Stimulated activated CD8-positive, alpha-beta memory T cell treated with anti-CD3 and anti-CD28 coated beads, Interleukin-2, amount 100 ng/mL, for 48 hours (primary cell): ENCODE results near the gene PTGER3.

ENCODE experiments used
- DNase-seq, 2 donors: peaks; one replicate each; pipeline ENCODE4 v3.0.0-alpha.2; 2020; ENCODE audit warnings: low read depth in 2 of 2

Gene PTGER3

DNA sequence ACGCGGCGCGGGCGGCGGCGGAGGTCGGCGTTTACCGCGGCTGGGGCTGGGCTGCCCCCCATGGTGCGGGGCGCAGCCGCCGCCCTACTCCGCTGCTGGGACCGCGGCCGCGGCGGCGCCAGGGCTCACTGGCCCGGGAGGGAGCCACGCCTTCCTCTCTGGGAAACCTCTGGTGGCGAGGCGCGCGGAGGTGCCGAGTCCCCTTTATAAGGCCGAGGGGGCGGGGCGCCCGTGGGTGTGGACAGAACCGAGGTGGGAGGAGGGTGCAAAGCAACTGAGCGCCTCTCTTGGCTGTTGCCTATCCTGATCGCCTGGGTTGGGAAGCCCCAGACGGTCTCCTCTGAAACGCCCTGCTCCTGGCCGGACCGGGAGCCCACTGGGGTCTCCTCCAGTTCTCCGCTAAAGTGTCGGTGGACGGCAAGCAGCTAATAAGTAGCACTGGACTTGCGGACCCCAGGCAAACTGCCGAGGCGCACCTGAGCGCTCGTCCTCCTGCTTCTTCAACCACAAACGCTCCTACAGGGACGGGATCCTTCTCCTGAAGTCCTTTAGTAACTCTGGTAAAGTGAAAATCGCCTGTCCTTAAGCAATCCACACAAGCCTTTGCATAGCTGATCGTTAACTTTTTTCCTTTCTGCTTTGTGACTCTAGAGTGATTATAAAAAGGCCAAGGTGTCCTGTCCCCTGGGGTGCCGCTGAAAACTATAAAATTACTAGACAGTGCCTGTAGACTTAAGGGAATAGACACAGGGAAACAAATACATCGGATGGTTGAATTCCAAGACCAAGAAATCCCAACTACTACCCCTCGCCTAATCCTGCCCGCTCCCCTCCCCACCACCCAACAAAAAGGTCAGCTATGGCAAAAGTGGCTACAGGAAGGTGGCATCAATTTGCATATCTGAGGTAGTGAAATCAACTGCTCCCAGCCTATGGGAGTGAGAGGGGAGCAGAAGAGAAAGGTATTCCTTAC lies at the start of gene PTGER3:
TSS of gene PTGER3 (minus strand) at position 182 of the 973 bp plus-strand sequence. CDS start 239 bp downstream, outside the sequence.
- peak; percentile 38 to 48 for DNase-seq

DNA sequence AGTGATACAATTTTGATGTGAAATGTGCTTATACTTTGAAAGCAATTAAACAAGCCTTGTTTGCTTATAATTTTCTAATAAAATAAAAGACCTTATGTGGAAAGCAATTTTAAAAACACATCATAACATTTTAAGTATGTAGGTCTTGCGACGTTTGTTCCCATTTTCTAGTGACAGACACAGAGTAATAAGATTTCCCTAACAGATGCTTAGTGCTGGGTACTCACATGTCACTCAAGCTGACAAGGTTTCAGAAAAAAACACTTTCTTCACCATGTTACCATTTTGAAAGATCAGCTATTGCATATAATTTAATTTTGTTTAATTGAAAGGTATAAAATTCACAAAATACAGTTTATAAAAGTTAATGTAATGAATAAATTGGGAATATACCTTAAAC lies 47.3 kb upstream of the PTGER3 start:
- DNase-seq = no peak

DNA sequence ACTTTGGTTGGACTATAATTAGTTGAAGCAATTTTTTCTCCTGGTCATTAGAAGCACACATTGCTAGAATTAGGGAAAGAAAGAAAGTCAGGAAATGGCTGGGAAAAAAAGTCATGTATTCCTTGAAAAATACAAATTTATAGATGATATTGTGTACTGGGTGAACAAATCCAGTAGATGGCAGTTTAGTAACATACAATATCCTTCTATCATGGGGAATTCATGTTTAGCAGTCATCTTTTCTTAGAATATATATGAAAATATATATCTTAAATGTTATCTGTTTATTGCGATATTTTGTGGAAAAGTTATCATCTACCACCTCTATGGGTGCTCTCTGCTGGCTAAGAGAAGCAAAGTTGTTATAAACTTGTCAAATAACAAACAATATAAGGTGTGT lies 46.3 kb upstream of the PTGER3 start:
- DNase-seq = no peak

GRCh38 chr1:71089536-71090270 lies 42.1 kb upstream of the PTGER3 start:
- no peak for DNase-seq

DNA sequence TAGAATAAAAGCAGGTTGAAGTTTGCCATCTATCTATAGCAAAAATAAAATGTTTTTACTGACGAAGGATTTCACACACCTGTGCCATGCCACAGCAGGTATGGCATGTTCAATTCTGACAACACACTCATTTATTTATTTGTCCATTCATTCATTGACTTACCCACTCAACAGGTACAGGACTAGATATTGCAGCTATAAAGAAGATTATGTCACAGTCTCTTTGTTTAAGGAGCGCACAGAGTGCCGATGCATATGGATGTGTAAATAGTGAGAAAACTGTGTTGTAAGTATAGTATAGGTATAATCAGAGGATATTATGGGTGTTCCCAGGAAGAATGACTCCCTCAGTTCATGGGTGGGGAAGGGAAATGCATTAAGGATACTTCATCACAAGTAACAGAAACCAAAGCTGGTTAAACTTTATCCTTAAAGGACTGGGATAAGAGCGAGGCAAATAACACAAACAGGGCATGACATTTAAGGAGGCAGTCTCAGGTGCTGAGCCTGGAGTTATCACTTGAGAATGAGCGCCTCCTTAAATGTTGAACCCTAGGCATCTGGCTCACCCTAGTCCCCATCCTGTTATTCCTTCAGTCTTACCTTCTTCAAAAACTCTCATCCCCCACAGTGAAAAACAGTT lies 41.1 kb upstream of the PTGER3 start:
- no peak for DNase-seq

DNA sequence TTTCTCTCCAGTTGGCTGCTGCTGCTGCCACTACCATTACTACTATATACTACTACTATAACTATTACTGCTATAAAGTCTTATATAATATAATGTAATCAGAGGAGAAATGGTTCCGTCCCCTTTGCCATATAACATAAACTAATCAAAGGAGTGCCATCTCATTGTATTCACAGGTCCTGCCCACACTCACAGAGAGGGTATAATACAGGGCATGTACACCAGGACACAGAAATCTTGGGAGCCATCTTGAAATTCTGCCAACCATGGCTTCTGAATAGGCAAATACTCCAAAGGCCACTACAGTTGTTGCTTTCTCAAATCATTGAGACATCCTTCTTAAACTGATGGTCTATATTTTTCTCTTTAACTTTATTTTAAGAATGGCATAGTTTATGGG lies 40.1 kb upstream of the PTGER3 start:
- DNase-seq = no peak

- no peak for DNase-seq
Measured at GRCh38 chr1:71087060-71087459, 39.4 kb upstream of the PTGER3 start.

GRCh38 chr1:71086331-71086730 lies 38.7 kb upstream of the PTGER3 start:
- no peak for DNase-seq

DNA sequence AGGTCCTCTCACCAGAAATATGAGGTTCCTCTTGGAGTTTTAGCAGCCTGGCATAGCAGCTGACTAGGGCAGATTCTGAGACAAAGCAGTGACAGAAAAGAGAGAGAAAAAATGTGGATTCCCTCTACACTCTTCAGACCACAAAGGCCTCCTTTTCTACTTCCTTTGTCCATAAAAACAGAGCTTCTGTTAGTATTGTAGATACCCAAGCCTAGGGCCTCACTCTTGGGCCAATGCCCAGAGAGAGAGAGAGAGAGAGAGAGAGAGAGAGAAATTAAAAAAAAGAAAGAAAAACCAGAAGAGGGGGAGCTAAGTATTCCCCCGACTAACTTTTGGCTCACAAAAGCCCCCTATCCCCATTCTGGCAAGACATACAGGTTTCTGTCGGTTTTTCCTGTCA lies 35.7 kb upstream of the PTGER3 start:
- DNase-seq = no peak

DNA sequence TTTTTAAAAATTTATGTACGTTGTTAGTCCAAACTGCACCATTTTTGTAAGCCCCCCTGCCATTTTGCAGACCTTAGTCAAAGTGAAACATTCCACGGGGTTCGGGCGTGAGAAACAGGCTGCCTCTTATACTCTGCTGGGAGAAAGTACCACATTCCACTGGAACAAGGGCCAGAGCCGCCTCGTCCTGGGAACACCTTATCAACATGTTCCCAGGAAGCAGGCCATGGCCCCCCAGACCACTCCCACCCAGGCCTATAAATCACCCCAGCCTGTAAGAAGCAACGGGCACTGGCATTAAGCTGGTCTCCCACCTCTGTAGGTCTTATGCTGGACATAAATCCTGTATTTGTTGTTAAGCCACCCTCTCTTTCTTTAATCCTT lies 34.1 kb upstream of the PTGER3 start:
- no peak for DNase-seq

- DNase-seq = peak; percentile 63 to 79
Measured at GRCh38 chr1:71080739-71081696, 33.4 kb upstream of the PTGER3 start, which contains the start of gene ZRANB2. TSS of gene ZRANB2 (minus strand) at chr1:71081035. CDS start at chr1:71080995, 40 bp downstream.

GRCh38 chr1:71080230-71080738 lies 32.7 kb upstream of the PTGER3 start:
- no peak for DNase-seq

GRCh38 chr1:71074681-71075080 lies 27.1 kb upstream of the PTGER3 start:
- no peak for DNase-seq

GRCh38 chr1:71072273-71072672 lies 24.7 kb upstream of the PTGER3 start:
- no peak for DNase-seq

GRCh38 chr1:71071720-71072119 lies 24.1 kb upstream of the PTGER3 start:
- DNase-seq = no peak

DNA sequence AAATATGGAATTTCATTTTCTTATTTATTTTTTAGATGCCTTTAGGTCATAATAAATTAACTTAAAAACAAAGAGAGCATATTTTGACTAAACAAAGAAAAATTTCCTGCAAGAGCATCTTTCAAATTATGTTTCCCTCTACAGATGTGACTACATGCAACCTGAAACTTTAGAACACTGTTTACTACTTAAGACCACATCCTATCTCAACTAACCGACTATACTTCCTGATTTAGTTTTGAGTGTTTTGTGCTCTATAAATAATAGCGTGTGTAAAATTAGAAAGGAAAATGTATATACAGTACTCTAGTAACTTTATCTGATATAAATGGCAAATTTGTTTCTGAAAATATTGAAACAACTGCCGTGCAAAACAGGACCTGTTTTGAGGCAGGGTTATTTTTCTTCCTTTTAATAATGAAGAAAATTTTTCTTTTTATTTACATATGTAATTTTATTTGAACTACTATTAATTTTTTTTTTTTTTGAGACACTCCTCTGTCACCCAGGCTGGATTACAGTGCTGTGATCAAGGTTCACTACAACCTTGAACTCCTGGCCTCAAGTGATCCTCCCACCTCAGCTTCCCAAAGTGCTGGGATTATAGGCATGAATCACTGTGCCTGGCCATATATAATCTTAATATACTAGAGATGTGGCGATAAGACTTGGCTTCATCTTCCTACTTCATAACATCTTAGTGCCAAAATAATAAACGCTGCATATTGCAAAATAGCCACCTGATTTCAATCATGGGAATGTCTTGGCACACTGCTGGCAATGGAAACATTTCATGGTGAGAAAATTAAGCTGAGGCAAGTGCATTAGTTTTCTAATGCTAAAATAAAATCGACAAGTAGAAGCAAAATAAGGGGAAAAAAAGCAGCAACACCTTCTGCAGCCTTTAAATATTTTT lies 21.0 kb upstream of the PTGER3 start:
- no peak for DNase-seq

DNA sequence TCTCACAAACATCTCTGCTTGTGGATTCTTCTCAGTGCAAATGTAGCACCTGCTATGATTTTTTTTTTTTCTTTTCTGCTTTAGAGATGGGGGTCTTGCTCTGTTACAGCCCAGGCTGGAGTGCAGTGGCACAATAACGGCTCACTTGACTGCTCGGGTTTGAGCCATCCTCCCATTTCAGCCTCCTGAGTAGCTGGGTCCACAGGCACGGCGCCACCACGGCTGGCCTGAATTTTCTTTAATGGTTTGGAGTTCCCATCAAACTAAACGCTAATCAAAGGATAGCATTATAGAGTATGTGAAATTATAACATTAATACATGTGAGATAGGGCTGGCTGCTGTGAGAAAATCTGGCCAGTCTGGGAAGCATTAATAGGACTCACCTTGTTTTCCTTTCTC lies 7.2 kb upstream of the PTGER3 start:
- no peak for DNase-seq

- DNase-seq = no peak
Measured at GRCh38 chr1:71054281-71054731, 6.7 kb upstream of the PTGER3 start.

DNA sequence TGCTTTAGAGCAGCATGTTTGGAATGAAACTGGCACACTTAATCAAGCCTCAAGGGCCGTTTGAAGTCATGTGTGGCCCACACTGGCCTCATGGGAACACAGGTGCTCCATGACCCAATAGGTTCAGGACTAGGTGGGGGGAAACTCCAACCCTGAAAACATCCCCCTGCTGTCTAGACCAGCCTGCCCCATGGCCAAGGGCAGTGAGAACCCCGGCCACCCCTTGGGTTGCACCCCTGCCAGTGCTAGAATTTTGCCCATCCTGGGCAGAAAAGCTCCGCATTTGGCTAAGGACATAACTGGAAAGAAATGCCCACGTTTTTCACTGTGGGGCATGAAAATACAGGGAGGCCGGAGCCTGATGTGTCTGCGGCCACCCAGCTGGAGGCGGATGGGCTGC lies 6.1 kb upstream of the PTGER3 start:
- no peak for DNase-seq

GRCh38 chr1:71053146-71053545 lies 5.5 kb upstream of the PTGER3 start:
- no peak for DNase-seq
